ENCODE measurements around the gene HUS1B.

DNA sequence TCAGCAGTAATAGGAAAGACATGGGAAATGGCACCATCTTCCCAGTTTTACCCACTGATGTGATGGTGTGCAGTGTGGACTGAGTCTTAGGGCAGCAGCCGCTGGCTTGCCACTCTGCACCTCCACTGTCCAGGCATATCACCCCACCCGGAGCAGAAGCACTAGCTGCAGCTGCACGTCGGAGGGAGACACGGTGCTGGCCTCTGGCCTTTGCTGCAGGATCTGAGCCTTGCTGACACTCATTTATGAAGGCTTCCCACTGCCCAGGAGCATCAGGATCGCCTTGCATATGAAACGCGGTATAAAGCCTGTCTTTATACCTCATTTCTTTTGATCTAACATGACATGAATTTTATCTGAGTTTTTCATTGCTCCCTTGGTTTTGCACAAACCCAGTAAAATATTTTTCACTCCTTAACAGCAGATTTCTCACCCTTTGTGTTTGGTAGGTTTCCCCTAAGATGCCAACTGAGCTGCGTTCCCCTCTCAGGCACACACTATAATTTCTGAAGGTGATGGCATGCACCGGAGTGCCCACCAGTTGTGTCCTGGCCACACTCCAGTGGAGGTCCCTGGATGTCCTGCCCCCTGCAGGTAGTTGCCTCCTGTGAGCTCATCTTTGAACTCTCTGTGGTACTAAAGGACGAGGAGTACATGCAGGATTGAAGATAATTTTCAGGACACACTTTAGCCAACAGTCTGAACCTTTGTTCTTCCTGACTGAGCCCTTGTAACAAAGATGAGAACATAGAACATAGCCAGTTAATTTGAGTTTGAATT is 45.0 kb upstream of the HUS1B start:
- no peak for TF ChIP-seq POLR2A (IDR thresholded peaks at IDR 0.05)
- TF ChIP-seq, protein P1, sequence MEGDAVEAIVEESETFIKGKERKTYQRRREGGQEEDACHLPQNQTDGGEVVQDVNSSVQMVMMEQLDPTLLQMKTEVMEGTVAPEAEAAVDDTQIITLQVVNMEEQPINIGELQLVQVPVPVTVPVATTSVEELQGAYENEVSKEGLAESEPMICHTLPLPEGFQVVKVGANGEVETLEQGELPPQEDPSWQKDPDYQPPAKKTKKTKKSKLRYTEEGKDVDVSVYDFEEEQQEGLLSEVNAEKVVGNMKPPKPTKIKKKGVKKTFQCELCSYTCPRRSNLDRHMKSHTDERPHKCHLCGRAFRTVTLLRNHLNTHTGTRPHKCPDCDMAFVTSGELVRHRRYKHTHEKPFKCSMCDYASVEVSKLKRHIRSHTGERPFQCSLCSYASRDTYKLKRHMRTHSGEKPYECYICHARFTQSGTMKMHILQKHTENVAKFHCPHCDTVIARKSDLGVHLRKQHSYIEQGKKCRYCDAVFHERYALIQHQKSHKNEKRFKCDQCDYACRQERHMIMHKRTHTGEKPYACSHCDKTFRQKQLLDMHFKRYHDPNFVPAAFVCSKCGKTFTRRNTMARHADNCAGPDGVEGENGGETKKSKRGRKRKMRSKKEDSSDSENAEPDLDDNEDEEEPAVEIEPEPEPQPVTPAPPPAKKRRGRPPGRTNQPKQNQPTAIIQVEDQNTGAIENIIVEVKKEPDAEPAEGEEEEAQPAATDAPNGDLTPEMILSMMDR (IDR thresholded peaks at IDR 0.05): no peak

Data from thyroid gland (tissue), 4 donors.